T47D (cell line): Measurements from ENCODE around the gene HECTD1.

Experiments
- DNase-seq, 2 experiments: peaks; one replicate each; pipeline versions ENCODE4 v3.0.0 to v3.0.0-alpha.2; 2011 to 2012; ENCODE audit warnings: low read depth in 1 of 2, low spot score in 1 of 2
- JUND ChIP-seq: IDR thresholded peaks from 2 replicates; pipeline ENCODE4 v1.6.1; 2012; ENCODE audit warnings: low read depth
- in situ Hi-C: cut with HindIII; loops from 2 replicates; pipeline ENCODE4 v1.10.0; 2016; ENCODE audit warnings: low sequenced_read_pairs, low pct_unique_long_range_greater_than_20kb

Gene HECTD1

DNA sequence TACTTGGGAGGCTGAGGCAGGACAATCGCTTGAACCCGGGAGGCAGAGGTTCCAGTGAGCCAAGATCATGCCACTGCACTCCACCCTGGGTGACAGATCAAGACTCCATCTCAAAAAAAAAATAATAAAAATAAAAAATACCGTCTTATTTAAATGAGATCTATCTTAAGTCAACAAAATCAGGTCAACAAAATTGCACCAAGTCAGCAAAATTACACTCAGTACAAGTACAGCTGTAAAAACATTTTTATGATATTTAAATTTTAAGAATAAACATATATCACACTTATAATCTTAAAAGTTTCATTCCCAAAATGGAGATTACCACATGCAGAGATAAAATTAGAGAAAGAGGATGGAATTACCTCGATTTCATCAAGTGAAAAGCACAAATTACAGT, 33.2 kb downstream of the HECTD1 start:
- DNase-seq, result no peak
- TF ChIP-seq JUND, result no peak
- in situ Hi-C loops, result no loop called here

DNA sequence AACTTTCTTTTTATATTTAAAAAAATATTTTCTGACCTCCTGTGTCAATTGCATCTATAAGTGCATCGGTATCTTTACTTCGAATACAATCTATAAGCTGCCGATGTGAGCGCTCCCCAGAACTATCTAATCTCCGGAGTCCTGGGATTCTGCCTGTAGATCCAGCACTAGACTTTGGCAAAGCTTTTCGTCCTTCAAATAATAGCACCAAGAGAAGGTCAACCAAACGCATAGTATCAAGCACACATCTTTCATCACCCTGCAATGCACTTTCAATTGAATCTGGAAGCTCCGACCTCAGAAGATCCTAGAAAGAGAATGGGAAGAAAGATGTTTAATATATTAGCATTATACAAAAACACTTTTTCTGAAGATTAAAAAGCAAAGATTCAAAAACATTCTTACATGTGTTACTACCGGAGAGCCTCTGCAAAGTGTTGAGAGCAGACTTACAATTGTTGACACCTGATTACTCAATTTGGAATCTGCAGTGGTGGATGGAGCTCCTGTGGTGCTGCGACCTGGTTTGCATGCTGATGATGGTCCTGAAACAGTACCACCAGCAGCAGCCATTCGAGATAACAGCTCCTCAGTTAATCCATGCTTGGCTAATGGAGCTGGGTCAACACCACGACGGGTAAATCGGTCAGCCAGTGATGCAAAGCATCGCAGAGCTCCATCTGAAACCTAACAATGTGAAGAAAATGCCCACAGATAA, 34.3 kb downstream of the HECTD1 start:
- in situ Hi-C loops, result no loop called here
- DNase-seq, result no peak
- no peak for TF ChIP-seq JUND

DNA sequence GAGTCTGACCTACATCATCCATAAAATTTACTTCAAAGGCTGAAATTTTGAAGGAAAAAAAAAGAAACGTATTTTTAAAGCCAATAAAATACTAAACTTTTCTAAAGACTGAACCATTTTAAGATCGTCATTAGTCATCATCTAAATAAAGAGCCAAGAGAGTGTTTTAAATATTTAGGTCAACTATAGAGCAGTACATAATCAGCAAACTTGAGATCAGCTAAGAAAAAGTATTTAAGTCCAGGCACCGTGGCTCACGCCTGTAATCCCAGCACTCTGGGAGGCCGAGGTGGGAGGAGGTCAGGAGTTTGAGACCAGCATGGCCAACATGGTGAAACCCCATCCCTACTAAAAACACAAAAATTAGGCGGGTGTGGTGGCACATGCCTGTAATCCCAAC, 35.5 kb downstream of the HECTD1 start:
- in situ Hi-C loops, result no loop called here
- TF ChIP-seq JUND, result no peak
- no peak for DNase-seq

DNA sequence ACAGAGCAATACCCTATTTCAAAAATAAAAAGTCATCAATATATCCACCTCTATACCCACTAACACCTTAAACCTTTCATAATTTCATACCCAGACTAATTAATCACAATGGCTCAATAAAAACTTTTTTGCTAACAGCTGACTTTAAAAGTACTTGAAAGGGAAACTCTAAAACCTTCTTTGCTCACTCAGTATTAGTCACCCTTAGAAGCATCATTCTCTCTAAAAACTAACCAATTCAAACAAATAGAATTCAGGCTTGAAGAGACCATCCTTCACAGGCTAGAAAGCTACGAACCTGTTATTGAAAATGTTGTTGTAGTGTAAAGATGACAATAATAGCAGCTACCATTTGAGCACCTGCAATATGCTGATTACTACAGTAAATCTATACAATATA, 37.2 kb downstream of the HECTD1 start:
- in situ Hi-C loops, result no loop called here
- DNase-seq, result no peak
- TF ChIP-seq JUND, result no peak

GRCh38 chr14:31169877-31170276, 37.7 kb downstream of the HECTD1 start:
- DNase-seq, result no peak
- in situ Hi-C loops, result no loop called here
- no peak for TF ChIP-seq JUND

DNA sequence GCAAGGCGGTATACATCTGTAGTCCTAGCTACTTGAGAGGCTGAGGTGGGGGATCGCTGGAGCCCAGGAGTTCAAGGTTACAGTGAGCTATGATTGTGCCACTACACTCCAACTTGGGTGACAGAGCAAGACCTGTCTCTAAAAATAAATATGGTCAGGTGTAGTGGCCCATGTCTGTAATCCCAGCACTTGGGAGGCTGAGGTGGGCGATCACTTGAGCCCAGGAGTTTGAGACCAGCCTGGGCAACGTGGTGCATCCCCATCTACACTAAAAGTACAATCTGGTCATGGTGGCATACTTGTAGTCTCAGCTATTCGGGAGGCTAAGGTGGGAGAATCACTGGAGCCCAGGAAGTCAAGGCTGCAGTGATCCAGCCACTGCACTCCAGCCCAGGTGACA, 40.6 kb downstream of the HECTD1 start:
- no peak for TF ChIP-seq JUND
- in situ Hi-C loops, result no loop called here

DNA sequence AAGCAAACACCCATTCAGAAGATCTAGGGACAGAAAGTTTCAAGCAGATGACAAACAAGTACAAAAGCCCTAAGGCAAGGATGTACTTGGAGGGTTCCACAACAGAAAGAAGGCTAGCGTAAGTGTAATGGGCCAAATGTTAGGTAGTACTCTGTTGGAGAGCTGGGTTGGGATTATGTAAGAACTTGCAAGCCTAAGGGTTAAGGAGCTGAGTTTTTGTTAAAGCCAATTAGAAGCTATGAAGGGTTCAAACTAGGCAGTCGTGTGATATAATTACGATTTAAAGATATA, 41.4 kb downstream of the HECTD1 start:
- no peak for DNase-seq
- TF ChIP-seq JUND, result no peak
- in situ Hi-C loops, result no loop called here

More for the DNA sequence above, 40.6 kb downstream of the HECTD1 start:
- no peak for DNase-seq

DNA sequence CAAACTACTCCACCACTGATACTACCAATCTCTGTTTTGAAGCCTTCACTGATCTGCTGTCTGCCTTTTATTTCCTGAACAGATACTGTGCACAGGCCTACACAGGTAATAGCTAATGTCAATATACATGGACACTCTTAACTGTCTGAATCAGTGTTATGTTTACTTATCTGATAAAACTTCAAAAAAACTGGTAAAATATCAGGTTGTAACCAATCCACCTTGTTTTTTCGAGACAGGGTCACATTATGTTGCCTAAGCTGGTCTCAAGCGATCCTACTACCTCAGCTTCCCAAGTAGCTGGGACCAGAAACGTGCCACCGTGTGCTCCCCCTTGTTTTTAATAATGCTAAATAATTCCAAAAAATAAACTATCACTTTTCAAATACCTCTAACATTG, 43.5 kb downstream of the HECTD1 start:
- no peak for TF ChIP-seq JUND
- DNase-seq, result no peak
- in situ Hi-C loops, result no loop called here

- in situ Hi-C loops, result no loop called here
- no peak for TF ChIP-seq JUND
- no peak for DNase-seq
Observed at GRCh38 chr14:31162910-31163649, 44.5 kb downstream of the HECTD1 start.

DNA sequence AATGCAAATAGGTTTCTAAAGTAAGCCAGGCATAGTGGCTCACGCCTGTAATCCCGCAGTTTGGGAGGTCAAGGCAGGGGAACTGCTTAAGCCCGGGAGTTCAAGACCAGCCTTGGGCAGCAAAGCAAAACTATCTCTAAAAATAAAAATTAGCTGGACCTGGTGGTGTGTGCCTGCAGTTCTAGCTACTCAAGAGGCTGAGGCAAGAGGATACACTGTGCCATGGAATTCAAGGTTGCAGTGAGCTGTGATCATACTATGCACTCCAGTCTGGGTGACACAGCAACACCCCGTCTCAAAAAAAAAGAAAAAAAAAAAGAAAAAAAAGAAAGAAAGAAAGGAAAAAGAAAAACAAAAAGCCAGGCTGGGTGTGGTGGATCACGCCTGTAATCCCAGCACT, 46.3 kb downstream of the HECTD1 start:
- in situ Hi-C loops, result no loop called here
- no peak for TF ChIP-seq JUND
- no peak for DNase-seq

- no peak for TF ChIP-seq JUND
- no peak for DNase-seq
Observed at GRCh38 chr14:31159682-31160296, 47.8 kb downstream of the HECTD1 start.

DNA sequence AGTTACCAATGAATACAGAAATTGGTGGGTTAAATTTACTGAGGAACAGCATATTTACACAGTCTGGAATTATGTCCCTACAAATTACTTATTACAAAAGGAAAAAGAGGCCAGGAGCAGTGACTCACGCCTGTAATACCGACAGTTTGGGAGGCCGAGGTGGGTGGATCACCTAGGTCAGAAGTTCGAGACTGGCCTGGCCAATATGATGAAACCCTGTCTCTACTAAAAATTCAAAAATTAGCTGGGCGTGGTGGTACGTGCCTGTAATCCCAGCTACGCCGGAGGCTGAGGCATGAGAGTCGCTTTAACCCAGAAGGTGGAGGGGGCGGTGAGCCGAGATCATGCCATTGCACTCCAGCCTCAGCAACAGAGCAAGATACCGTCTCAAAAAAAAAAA, 52.6 kb downstream of the HECTD1 start:
- no peak for DNase-seq
- TF ChIP-seq JUND, result no peak
- in situ Hi-C loops, result no loop called here

More at GRCh38 chr14:31159682-31160296, 47.8 kb downstream of the HECTD1 start:
- in situ Hi-C loops, result no loop called here

DNA sequence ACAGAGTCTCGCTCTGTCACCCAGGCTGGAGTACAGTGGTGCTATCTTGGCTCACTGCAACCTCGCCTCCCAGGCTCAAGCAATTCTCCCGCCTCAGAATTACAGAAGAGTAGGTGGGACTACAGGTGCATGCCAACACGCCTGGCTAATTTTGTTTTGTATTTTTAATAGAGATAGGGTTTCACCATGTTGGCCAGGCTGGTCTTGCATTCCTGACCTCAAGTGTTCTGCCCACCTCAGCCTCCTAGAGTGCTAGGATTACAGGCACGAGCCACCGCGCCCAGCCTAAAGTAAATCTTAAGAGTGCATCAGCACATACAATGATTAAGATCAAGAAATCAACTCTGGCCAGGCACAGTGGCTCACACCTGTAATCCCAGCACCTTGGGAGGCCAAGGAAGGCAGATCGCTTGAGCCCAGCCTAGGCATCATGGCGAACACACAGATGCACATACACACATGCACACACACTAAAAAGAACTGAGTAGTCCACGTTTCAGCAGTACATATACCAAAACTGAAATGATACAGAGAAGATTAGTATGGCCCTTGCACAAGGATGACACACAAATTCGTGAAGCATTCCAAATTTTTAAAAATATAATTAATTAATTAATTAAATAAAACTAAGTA, 65.0 kb downstream of the HECTD1 start:
- no peak for TF ChIP-seq JUND
- DNase-seq, result no peak
- in situ Hi-C loops, result no loop called here
